Stimulated activated naive CD4-positive, alpha-beta T cell (primary cell): Measurements from ENCODE around the gene RAB3B.
"Not testable (repeated sequence)": the region's sequence is repeated elsewhere in the genome, so short reads cannot be mapped to it uniquely, and the experiment has no call there.

Experiments
- DNase-seq, 6 experiments: peaks; one replicate each; lab custom pipeline; 2025; lab: John Stamatoyannopoulos, UW

RAB3B gene, protein sequence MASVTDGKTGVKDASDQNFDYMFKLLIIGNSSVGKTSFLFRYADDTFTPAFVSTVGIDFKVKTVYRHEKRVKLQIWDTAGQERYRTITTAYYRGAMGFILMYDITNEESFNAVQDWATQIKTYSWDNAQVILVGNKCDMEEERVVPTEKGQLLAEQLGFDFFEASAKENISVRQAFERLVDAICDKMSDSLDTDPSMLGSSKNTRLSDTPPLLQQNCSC

DNA sequence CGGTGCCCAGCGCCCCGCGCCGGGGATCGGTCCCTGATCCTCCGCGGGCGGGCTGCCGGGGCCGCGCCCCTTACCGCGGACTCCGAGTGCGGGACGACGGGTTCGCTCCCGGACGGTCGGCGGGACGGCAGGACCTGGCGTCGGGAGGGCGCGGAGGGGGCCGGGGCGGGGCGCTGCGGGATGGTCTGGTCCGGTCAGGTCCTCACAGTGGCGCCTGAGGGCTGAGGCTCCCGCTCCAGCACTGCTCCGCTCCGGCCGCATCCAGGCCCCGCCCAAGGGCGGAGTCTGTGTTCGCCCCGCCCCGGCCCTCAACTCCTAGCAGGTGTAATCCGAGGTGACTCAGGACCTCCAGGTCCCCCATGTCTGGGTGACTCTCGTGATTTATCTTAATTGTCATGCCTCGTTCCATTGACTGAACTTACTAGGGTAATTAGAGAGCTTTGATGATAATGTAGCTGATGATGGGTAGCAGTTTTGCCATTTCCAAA lies at the start of gene RAB3B:
TSS of gene RAB3B (minus strand) at position 223 of the 488 bp plus-strand sequence. CDS start 13,583 bp downstream, outside the sequence.
- peak; percentile 1 to 68 (median 58) for DNase-seq

DNA sequence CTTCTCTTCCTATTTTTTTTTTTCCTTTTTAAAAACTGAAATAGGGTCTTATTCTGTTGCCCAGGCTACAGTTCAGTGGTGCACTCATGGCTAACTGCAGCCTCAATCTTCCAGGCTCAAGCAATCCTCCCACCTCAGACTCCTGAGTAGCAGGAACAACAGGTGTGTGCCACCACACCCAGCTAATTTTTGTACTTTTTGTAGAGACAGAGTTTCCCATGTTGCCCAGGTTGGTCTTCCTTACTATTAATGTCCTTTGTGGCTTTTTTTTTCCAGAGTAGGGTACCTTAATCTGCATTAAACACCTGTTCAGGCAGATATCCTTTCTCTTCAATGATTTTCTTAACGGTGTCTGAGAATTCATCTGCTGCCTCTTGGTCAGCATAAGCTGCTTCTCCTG lies 47.4 kb upstream of the RAB3B start:
- DNase-seq: no peak

DNA sequence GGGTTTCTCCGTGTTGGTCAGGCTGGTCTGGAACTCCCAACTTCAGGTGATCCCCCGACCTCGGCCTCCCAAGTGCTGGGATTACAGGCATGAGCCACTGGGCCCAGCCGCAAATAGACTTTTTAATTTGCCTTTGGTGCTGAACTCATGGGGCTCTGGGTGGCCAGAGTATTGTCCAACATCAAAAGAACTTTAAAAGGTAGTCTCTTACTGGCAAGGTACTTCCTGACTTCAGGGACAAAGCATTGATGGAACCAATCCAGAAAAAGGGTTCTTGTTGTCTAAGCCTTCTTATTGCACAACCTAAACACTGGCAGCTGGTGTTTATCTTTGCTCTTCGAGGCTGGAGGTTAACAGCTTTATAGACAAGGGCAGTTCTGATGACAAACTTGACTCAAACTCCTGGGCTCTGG lies 46.9 kb upstream of the RAB3B start:
- DNase-seq: no peak

DNA sequence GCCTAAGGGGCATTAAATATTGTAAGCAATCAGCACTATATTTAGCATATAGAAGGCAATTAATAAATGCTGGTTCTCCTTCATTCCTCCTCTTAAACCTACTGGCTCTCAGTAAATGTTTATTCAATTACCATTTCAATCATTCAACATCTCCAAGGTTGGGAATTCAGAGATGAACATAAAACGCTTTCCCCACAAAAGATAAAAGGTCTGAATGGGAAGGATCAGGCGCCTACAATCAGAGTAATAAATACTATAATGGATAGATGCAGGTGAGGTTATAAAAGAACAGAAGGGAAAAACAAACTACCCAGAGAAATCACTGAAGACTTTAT lies 43.5 kb upstream of the RAB3B start:
- DNase-seq: no peak

DNA sequence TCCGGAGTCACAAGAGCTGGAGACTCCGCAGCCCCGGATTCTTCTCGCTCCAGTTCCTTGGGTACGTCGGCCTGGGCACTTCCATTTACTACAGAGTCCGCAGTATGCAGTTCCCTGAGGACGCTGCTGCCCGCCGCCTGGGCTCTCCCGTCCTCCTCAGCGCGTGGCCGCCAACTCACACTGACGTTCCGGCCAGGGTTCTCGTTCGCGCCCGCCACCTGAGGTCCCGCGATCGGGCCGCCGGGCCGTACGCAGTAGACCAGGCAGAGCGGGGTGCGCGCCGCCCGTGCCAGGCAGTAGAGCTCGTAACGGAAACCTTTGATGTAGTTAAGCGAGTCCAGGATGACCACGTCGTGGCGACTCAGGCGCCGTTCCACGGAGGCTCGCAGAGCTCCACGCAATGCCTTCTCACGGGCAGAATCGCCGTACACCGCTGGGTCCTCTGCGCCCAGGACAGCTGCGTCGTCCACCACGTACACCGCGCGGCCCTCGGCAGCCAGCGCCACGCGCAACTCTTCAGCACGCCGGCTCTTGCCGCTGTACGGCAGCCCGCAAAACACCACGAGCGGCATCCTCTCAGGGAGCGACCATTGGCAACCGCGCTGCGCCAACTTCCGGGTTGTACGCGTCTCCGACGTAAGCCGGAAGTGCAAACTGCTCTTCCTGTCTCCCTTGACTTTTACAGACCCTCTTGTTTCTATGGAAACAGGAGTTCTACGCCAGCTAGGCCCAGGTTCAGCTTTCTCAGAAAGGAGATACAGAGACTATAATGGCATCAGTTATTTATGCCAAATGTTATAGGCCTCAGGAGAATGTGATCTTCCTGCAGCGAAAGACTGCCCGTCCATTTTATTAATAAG lies 42.9 kb upstream of the RAB3B start, which contains the start of gene KTI12:
TSS of gene KTI12 (minus strand) at position 621 of the 860 bp plus-strand sequence. CDS start at position 572, 49 bp downstream.
- peak; percentile 74 to 88 (median 86) for DNase-seq

DNA sequence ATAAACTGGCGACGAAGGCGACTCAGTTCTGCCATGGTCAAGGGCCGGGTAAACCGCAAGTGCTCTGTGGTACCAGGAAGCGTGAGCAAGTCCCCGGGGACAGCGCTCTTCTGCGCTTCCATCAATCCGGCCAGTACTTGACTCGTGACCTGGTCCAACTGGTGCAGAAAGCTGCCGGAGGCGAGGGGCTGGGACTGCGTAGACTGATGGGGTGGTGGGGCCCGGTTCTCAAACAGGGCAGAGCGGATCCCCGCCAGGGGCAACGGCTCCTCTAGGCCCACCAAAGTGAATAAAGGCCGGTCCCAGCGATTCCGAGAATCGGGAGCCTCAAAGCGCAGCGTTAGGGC lies 42.3 kb upstream of the RAB3B start:
- peak in 1 of 6 experiments; percentile 24 for DNase-seq

DNA sequence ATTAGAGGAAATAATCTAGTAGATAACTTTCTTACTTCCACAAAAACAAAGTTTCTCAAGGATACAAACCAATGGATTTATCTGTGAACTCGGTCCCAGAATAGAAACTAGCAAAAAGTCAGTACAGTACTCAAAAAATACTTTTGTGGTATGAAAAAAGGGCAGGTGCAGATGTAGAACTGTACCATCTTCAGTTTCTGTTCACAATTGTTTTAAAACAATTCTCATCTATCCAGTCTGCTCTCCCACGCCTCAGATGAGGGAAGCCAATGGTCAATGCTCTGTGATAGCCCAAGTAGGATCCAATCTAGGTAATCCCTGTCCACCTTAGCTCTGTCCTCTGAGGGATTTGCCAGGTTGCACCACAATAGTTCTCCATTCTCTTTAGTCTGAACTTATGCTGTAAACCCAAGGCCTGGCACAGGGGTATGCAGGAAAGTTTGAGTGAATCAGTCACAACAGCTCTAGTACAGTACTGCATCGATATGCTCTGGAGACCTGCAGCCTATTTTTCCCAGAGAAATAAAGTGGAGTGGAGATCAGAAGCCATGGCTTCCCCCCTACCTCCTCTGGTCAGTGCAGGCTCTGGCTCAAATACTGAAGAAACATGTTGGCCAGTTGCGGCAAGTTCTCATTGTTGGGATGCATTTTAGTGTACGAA lies 41.8 kb upstream of the RAB3B start:
- no peak for DNase-seq

DNA sequence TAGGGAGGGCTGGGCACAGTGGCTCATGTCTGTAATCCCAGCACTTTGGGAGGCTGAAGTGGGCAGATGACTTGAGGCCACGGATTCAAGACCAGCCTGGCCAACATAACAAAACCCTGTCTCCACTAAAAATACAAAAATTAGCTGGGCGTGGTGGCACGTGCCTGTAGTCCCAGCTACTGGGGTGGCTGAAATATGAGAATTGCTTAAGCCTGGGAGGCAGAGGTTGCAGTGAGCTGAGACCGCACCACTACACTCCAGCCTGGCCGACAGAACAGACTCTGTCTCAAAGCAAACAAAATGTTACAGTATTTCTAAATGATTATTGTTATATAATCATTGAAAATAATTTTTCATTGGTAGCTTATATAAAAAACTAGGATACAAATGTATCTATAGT lies 38.3 kb upstream of the RAB3B start:
- DNase-seq: not testable (repeated sequence)

DNA sequence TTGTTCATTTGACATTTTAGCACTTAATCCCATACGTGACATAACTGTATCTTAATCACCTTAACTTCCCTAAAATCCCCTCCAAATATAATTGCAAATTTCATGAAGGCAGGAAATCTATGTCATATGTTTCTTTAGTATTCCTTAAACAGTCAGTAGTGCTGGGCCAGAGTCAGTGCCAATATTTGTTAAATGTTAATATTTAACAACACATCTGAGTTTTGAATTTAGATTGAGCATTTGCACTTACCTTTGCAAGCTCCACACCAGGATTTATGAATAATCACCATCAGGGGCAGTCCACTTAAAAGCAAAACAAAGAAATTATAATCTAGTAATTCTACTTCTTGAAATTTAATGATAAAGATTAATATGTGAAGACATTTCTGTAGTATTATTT lies 37.8 kb upstream of the RAB3B start:
- DNase-seq: no peak

DNA sequence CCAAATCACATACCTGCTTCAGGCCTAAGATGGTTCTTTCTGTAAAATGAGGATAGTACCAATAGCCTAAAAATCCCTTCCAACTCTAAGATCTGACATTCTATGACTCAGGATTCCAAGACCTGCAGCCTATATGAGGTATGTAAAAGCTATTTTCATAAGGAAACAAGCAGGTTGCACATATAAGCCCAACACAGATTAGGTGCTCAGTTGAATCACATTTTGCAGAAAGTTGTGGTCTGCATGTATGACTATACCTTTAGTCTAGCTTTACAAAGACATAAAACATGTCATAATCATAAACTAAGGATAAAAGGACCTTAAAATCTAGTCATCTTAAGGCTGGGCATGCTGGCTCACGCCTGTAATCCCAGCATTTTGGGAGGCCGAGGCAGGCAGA lies 35.8 kb upstream of the RAB3B start:
- DNase-seq: no peak

DNA sequence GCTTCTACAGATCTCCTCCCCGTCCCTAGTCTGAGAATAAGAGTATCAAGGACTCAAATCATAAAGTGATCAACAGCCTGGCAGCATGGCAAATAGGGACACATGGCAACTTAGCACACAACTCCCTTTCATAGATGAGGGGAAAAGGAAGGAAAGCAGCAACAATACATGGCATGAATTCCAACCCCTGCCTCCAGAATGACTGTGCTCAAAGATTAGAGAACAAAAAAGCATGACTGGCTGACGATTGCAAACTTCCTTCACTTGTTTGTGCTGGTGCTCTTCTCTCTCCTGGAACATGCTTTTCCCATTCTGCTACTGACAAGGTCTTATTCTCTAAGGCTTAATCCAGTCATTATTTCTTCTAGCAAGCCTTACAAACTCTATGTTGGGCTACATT lies 31.6 kb upstream of the RAB3B start:
- no peak for DNase-seq

DNA sequence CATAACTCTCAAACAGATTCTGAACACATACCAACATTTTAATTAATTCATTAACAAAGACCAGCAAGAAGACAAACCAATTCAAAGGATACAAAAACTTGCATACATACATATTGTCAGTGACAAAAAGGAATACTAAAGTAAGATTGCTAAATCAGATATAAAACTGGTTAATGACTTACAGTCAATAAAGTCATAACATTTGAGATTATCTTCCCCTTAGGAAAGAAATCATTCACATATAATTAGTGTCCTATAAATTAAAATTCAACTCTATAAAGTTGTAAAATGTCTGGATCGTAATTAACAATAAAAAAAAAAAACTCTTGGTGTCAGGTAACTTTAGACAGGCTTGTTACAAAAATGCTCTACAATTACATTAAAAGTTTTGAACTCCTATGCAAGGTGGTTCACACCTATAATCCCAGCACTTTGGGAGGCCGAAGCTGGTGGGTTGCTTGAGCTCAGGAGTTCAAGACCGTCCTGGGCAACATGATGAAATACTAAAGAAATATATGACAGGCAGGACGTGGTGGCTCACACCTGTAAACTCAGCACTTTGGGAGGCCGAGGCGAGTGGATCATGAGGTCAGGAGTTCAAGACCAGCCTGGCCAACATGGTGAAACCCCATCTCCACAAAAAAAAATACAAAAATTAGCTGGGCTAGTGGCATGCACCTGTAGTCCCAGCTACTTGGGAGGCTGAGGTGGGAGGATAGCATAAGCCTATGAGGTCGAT lies 17.7 kb upstream of the RAB3B start:
- DNase-seq: no peak

DNA sequence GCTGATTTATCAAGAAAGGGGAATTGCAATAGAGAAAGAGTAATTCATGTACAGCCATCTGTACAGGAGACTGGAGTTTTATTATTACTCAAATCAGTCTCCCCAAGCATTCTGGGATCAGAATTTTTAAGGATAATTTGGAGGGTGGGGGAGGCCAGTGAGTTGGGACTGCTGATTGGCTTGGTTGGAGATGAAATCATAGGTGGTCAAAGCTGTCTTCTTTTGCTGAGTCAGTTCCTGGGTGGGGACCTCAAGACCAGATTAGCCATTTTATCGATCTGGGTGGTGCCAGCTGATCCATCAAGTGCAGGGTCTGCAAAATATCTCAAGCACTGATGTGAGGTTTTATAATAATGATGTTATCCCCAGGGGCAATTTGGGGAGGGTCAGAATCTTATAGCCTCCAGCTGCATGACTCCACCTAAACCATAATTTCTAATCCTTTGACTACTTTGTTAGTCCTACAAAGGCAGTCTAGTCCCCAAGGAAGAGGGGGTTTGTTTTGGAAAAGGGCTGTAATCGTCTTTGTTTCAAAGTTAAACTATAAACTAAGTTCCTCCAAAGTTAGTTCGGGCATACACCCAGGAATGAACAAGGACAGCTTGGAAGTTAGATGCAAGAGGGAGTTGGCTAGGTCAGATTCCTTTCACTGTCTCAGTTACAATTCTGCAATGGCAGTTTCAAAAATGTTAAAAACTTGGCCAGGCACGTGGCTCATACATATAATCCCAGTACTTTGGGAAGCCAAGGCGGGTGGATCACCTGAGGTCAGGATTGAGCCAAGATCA lies 16.9 kb upstream of the RAB3B start:
- no peak for DNase-seq

DNA sequence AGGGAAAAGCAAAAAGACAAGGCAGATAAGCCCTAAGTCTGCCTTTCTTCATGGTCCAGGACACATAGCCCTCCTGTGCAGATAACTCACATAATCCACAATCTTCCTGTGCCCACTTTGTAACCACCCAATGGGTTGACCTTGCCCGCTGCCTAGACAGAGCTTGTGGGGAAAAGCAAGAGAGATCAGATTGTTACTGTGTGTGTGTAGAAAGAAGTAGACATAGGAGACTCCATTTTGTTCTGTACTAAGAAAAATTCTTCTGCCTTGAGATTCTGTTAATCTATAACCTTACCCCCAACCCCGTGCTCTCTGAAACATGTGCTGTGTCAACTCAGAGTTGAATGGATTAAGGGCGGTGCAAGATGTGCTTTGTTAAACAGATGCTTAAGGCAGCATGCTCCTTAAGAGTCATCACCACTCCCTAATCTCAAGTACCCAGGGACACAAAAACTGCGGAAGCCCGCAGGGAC lies 15.6 kb upstream of the RAB3B start:
- not testable (repeated sequence) for DNase-seq

DNA sequence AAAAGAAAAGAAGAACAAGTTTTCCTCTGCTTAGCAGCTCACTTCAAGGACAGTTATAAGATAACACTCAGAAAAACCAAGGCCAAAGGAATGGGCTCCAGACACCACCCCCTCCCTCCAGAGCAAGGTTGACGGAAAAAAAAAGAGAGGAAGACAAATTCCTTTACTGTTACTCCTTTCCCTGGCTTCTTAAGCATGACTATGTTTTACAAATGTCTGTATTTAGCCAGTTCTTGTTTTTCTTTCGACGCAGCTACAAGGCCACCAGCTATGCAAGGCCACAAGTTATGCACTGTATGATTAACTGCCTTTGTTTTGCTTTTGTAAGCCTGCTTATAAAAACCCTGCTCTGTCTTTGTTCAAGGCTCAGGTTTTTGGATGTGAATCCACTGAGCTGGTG lies 15.0 kb upstream of the RAB3B start:
- DNase-seq: not testable (repeated sequence)

DNA sequence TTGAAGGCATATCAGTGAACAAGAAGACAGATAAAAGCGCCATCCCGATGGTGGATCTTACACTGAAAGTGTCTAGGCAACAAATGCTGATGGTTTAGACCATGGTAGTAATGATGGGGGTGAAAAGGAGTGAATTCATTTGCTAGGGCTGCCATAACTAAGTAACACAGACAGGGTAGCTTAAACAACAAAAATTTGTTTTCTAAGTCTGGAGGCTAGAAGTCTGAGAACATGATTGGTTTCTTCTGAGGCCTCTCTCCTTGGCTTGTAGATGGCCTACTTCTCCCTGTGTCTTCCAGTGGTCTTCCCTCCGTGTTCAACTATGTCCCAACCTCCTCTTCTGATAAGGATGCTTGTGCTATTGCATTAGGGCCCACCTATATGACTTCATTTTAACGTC lies 13.4 kb upstream of the RAB3B start:
- DNase-seq: no peak

DNA sequence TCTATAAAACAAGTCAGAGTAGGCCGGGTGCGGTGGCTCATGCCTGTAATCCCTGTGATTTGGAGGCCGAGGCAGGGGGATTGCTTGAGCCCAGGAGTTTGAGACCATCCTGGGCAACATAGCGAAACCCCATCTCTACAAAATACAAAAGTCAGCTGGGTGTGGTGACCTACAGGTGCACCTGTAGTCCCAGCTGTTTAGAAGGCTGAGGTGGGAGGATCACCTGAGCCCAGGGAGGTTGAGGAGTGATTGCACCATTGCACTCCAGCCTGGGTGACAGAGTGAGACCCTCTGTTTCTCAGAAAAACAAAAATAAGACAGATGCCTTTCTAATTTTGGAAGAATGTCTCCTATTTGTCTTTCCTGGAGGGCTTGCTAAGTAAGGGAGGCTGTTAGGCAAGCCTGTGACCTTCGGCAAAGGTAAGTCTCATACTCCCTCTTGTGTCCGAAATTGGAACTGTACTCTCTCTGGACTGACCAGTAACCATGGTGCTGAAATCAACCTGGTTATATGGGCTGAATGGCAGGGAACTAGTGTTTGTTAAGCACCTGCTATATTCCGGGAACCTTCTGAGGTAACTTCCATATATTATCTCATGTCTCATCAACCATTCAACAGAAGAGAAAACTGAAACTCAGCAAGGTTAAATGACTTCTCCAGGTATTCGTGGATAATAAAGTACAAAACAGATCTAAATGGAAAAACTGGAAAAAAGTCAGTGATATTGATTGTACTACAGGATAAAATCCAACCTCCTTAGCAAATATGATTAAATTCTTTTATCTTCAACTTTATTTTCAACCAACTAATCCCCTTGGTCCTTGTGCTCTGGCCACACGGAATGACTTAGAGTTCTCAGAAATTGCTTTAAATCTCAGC lies 11.8 kb upstream of the RAB3B start:
- DNase-seq: peak in 5 of 6 experiments; percentile 4 to 78 (median 48)

DNA sequence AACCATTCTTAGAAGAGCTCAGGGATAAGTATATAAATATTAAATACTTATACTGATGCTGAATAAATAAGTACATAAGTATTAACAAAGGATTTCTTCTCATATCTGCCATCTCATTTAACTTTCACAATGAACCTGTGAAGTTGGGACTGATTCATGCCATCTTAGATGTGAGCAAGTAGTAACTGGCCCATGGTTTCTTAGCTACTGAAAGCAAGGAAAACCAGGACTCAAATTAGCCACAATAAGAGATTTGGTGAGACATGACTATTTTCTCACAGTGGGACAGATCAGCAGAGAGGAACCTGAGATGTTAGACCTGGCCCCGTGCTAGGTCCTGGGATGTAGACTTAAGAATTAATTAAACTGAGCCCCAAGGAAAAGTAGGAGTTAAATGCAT lies 8.2 kb upstream of the RAB3B start:
- DNase-seq: no peak

DNA sequence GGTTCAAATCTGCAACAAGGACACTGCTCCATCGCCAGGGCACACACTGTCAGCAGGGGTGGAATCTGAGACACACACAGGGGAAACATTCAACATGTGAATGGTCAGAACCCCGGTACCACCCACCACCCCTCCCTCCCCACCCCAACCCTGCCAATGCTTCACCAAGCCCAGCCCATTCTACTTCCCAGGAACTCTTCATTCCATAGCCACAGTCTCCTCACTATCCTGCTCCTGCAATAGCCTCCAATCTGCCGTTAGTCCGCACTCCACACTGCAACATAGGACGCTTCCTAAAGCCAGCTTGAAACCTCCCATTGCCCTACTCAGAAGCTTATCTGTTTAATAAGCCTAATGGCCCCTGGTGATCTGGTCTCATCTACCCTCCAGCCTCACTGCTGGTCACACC lies 7.5 kb upstream of the RAB3B start:
- DNase-seq: no peak
